Adrenal gland (tissue), 12 donors: ENCODE measurements around the gene ERICH3. TPM values are rescaled to one million over a fixed set of nuclear protein-coding genes. Genes with fewer than 3 reads are reported as not detected.

Source experiments
- DNase-seq, 7 donors: peaks; one replicate each; pipeline ENCODE4 v3.0.0-alpha.2; 2019 to 2020
- H3K27ac ChIP-seq, 5 donors: fragments of 200-600 bp; sonication (generic) in 4 of 5; 1 replicate in 3 of 5; 2 replicates in 2 of 5; pipeline versions ENCODE4 v1.5.1 to v1.8.0; 2016 to 2020; ENCODE audit warnings: mild to moderate bottlenecking in 1 of 5
- H3K27me3 ChIP-seq: fragments of 200-600 bp; 2 replicates; pipeline ENCODE4 v1.8.0; 2021
- H3K36me3 ChIP-seq, 2 donors: fragments of 200-600 bp; replicated peaks in 1 of 2; 1 replicate in 1 of 2; 2 replicates in 1 of 2; pipeline versions ENCODE4 v1.5.1 to v1.8.0; 2018 to 2022
- H3K4me1 ChIP-seq, 2 donors: fragments of 200-600 bp; replicated peaks in 1 of 2; 1 replicate in 1 of 2; 2 replicates in 1 of 2; pipeline versions ENCODE4 v1.5.1 to v1.8.0; 2018 to 2021
- H3K4me3 ChIP-seq, 4 donors: fragments of 200-600 bp; sonication (generic) in 3 of 4; one replicate each; pipeline ENCODE4 v1.5.1; 2016 to 2018
- H3K9me3 ChIP-seq, 3 donors: fragments of 200-600 bp; sonication (generic) in 1 of 3; replicated peaks in 1 of 3; 1 replicate in 2 of 3; 2 replicates in 1 of 3; pipeline versions ENCODE4 v1.5.1 to v1.8.0; 2016 to 2021
- CTCF ChIP-seq, 6 experiments: fragments of 450-650 bp in 4 of 6; fragments of 200-600 bp in 2 of 6; sonication (generic) in 1 of 6; IDR thresholded peaks; 1 replicate in 5 of 6; 2 replicates in 1 of 6; pipeline versions ENCODE4 v1.5.1 to v1.8.0; 2016 to 2021; ENCODE audit warnings: antibody characterized with exemption in 6 of 6, mild to moderate bottlenecking in 2 of 6, moderate library complexity in 1 of 6
- POLR2A ChIP-seq, 2 donors: fragments of 450-650 bp; IDR thresholded peaks; one replicate each; pipeline ENCODE4 v1.6.1; 2017; ENCODE audit warnings: antibody characterized with exemption in 2 of 2, mild to moderate bottlenecking in 2 of 2, moderate library complexity in 1 of 2
- WGBS, 4 donors: extraction: QIAGEN DNeasy Blood & Tissue Kit in 2 of 4; methylation state at CpG; one replicate each; pipeline versions ENCODE4 v1.1.5 to v1.1.7; 2013 to 2017; 5-methylcytosine and 5-hydroxymethylcytosine counted together
- intact Hi-C, 2 donors: fragments of 100-400 bp; cut with DNase I; formaldehyde crosslinking; loops; one replicate each; pipeline versions ENCODE4 v1.14.1 to v1.15.0; 2022 to 2023
- polyA plus RNA-seq, 3 donors: library from polyadenylated mRNA; stranded (reverse); fragments of 200-250 nt in 2 of 3; fragments of 350-450 nt in 1 of 3; fragmentation: Illumina TruSeq in 1 of 3; extraction: RNeasy Lipid Tissue Mini Kit (QIAGEN cat#74804) in 1 of 3; gene quantifications; one replicate each; pipeline ENCODE4 v1.2.3, GENCODE V29; 2013 to 2014
- total RNA-seq, 9 donors: library from RNA; depleted of rRNA in 4 of 9; stranded (reverse); fragments of >200 nt in 4 of 9; fragments of 120-200 nt in 1 of 9; fragmentation: NEBNext Ultra II Directional in 1 of 9; extraction: Animal tissue kit (Norgen Biotek cat#: 25700) in 1 of 9; gene quantifications; one replicate each; pipeline versions ENCODE4 v1.1.0 to v1.2.4, GENCODE V29; 2013 to 2023
- donor health status: healthy with polysubstance abuse.
- donor health status: Bipolar disorder and iron deficiency.
- donor health status: DM: yes; HTN: yes; CAD: no.
- donor health status: DM: no; HTN: no; CAD: no.
- donor health status: DM: no; HTN: no; CAD: no.
- donor health status: DM: yes; HTN: yes; CAD: no.

ERICH3 gene
- total and polyA plus RNA-seq, 12 donors = 0.09 to 9.6 (median 1.1) TPM; not detected in 1

- no peaks in the 10 kb centered on the region for H3K27me3 ChIP-seq
- intact Hi-C loops = no loop called here
- H3K36me3 ChIP-seq = no peaks in the 10 kb centered on the region
- TF ChIP-seq CTCF (IDR thresholded peaks at IDR 0.05) = no peak
- TF ChIP-seq POLR2A (IDR thresholded peaks at IDR 0.05) = no peak
- H3K4me3 ChIP-seq = no peak overlapping the region
- 72 to 81% (median 77%) methylated on average over 4 of the region's 4 CpGs for WGBS, 4 donors
- DNase-seq = no peak
- no peak overlapping the region for H3K27ac ChIP-seq
- no peaks in the 10 kb centered on the region for H3K9me3 ChIP-seq
- no peaks in the 10 kb centered on the region for H3K4me1 ChIP-seq
Measured at GRCh38 chr1:74548961-74549750, 124.4 kb downstream of the ERICH3 start.

- Histone ChIP-seq H3K27ac (no peak overlapping the region), H3K36me3 (no peaks in the 10 kb centered on the region), H3K27me3 (no peaks in the 10 kb centered on the region), H3K4me1 (no peaks in the 10 kb centered on the region), H3K9me3 (no peaks in the 10 kb centered on the region), H3K4me3 (no peak overlapping the region)
- intact Hi-C loops = no loop called here
- TF ChIP-seq POLR2A (IDR thresholded peaks at IDR 0.05) (no peak), CTCF (IDR thresholded peaks at IDR 0.05) (no peak)
- no peak for DNase-seq
- 84 to 90% (median 88%) methylated on average over 2 of the region's 2 CpGs for WGBS, 4 donors
Measured at GRCh38 chr1:74545821-74546220, 127.8 kb downstream of the ERICH3 start.

GRCh38 chr1:74534241-74534640, 139.4 kb downstream of the ERICH3 start:
- intact Hi-C loops = no loop called here
- Histone ChIP-seq H3K27ac (no peak overlapping the region), H3K36me3 (no peaks in the 10 kb centered on the region), H3K9me3 (no peaks in the 10 kb centered on the region), H3K4me3 (no peak overlapping the region), H3K4me1 (peaks cover 0 to 14% of the 10 kb centered on the region in 2 donors), H3K27me3 (no peaks in the 10 kb centered on the region)
- no peak for DNase-seq
- TF ChIP-seq CTCF (IDR thresholded peaks at IDR 0.05) = no peak
- no peak for TF ChIP-seq POLR2A (IDR thresholded peaks at IDR 0.05)
- 77 to 83% (median 79%) methylated on average over 3 of the region's 3 CpGs for WGBS, 4 donors

GRCh38 chr1:74531796-74532195, 141.8 kb downstream of the ERICH3 start:
- no peak for DNase-seq
- 77 to 100% (median 82%) methylated on average over 1 of the region's 1 CpG for WGBS, 4 donors
- intact Hi-C loops = no loop called here
- Histone ChIP-seq H3K27ac (no peak overlapping the region), H3K4me3 (no peak overlapping the region), H3K4me1 (peaks cover 0 to 14% of the 10 kb centered on the region in 2 donors), H3K36me3 (no peaks in the 10 kb centered on the region), H3K27me3 (no peaks in the 10 kb centered on the region), H3K9me3 (no peaks in the 10 kb centered on the region)
- TF ChIP-seq POLR2A (IDR thresholded peaks at IDR 0.05) = no peak
- TF ChIP-seq CTCF (IDR thresholded peaks at IDR 0.05) = no peak
